Endothelial cell of umbilical vein (primary cell): ENCODE results near the gene IP6K2. TPM values are rescaled to one million over a fixed set of nuclear protein-coding genes. Genes with fewer than 3 reads are reported as not detected.

ENCODE experiments used
- BruUV-seq: library from RNA; stranded (reverse); fragments of 400-500 nt; replicated peaks from 2 replicates; lab custom pipeline; 2021; lab: Mats Ljungman, UMichigan
- CTCF ChIA-PET: fragments of 300-600, 350-600 bp; sonication (Branson Sonifier 250); formaldehyde crosslinking; loops from one replicate; lab custom pipeline; 2021; ENCODE audit warnings: antibody characterized with exemption, inconsistent platforms; lab: Charles Lee
- POLR2A ChIA-PET: fragments of 300-600, 350-600 bp; sonication (Branson Sonifier 250); formaldehyde crosslinking; loops from one replicate; lab custom pipeline; 2021; ENCODE audit warnings: antibody characterized with exemption, inconsistent platforms; lab: Charles Lee
- DNase-seq: peaks from one replicate; pipeline ENCODE4 v3.0.0-alpha.2; 2011; ENCODE audit warnings: low read depth, low spot score
- FAIRE-seq: peaks from 2 replicates; lab custom pipeline; 2011; peaks lifted over from hg19 to GRCh38; lab: Jason Lieb, UNC
- H2AFZ ChIP-seq: 2 replicates; pipeline ENCODE4 v1.6.0; 2012; ENCODE audit warnings: low read depth, low read length, control low read depth, inconsistent platforms
- H3K27ac ChIP-seq: 2 replicates; pipeline ENCODE4 v1.5.1; 2011; ENCODE audit warnings: low read depth, mild to moderate bottlenecking, control low read depth, low read length, moderate library complexity; ENCODE audit not compliant: insufficient read depth
- H3K27me3 ChIP-seq, 2 experiments: 2 replicates each; pipeline versions ENCODE4 v1.6.0 to v1.6.1; 2011; ENCODE audit warnings: low read length in 2 of 2, mixed read lengths in 1 of 2; ENCODE audit not compliant: control insufficient read depth in 2 of 2, insufficient read depth in 2 of 2
- H3K36me3 ChIP-seq, 2 experiments: 2 replicates in 1 of 2; 3 replicates in 1 of 2; pipeline ENCODE4 v1.5.1; 2011; ENCODE audit warnings: low read length in 2 of 2, mild to moderate bottlenecking in 1 of 2, moderate library complexity in 1 of 2; ENCODE audit not compliant: control insufficient read depth in 2 of 2, insufficient read depth in 2 of 2; ENCODE audit errors: extremely low read depth in 1 of 2
- H3K4me1 ChIP-seq: 3 replicates; pipeline ENCODE4 v1.5.1; 2011; ENCODE audit warnings: mild to moderate bottlenecking, low read length; ENCODE audit not compliant: control insufficient read depth, insufficient read depth; ENCODE audit errors: extremely low read depth
- H3K4me2 ChIP-seq: 2 replicates; pipeline ENCODE4 v1.6.1; 2011; ENCODE audit warnings: low read length, control low read depth, mixed read lengths; ENCODE audit not compliant: insufficient read depth
- H3K4me3 ChIP-seq, 3 experiments: fragments of 200-600 bp in 1 of 3; sonication (generic), shearing (Covaris generic) in 1 of 3; replicated peaks in 1 of 3; 2 replicates each; pipeline ENCODE4 v1.5.1; 2011 to 2016; ENCODE audit warnings: control low read depth in 3 of 3, low read length in 3 of 3, mild to moderate bottlenecking in 2 of 3, inconsistent platforms in 1 of 3, low read depth in 1 of 3, moderate library complexity in 1 of 3; ENCODE audit not compliant: insufficient read depth in 1 of 3
- H3K79me2 ChIP-seq: 2 replicates; pipeline ENCODE4 v1.6.0; 2012; ENCODE audit warnings: low read length, inconsistent platforms; ENCODE audit not compliant: control insufficient read depth, insufficient read depth
- H3K9ac ChIP-seq: replicated peaks from 2 replicates; pipeline ENCODE3; 2011; ENCODE audit warnings: low read length, control low read depth; ENCODE audit not compliant: insufficient read depth; ENCODE audit errors: extremely low read depth
- H3K9me1 ChIP-seq: replicated peaks from 3 replicates; pipeline ENCODE4 v1.6.0; 2011; ENCODE audit warnings: mild to moderate bottlenecking, low read length; ENCODE audit not compliant: control insufficient read depth, insufficient read depth; ENCODE audit errors: extremely low read depth
- H3K9me3 ChIP-seq: replicated peaks from 2 replicates; pipeline ENCODE4 v1.5.1; 2012; ENCODE audit warnings: low read length, inconsistent platforms; ENCODE audit not compliant: control insufficient read depth, insufficient read depth
- H4K20me1 ChIP-seq: replicated peaks from 2 replicates; pipeline ENCODE3; 2011; ENCODE audit warnings: mild to moderate bottlenecking, low read length; ENCODE audit not compliant: control insufficient read depth, insufficient read depth; ENCODE audit errors: extremely low read depth
- CTCF ChIP-seq, 2 donors: IDR thresholded peaks; 1 replicate in 1 of 2; 2 replicates in 1 of 2; pipeline ENCODE4 v1.5.1; 2011; ENCODE audit warnings: low read length in 2 of 2, mild to moderate bottlenecking in 2 of 2, moderate library complexity in 2 of 2, control low read depth in 1 of 2, inconsistent platforms in 1 of 2, low read depth in 1 of 2; ENCODE audit not compliant: insufficient read depth in 1 of 2; ENCODE audit errors: extremely low read depth in 1 of 2
- EZH2 ChIP-seq: IDR thresholded peaks from 2 replicates; pipeline ENCODE4 v1.6.1; 2012; ENCODE audit warnings: borderline replicate concordance, low read depth, mild to moderate bottlenecking, moderate library complexity, low read length, inconsistent platforms; ENCODE audit not compliant: severe bottlenecking
- FOS ChIP-seq: IDR thresholded peaks from 2 replicates; pipeline ENCODE4 v1.6.1; 2011; ENCODE audit warnings: mild to moderate bottlenecking, low read length, moderate library complexity, borderline replicate concordance; ENCODE audit not compliant: insufficient read depth
- GATA2 ChIP-seq: IDR thresholded peaks from 2 replicates; pipeline ENCODE4 v1.7.0; 2011; ENCODE audit warnings: low read depth, mild to moderate bottlenecking, moderate library complexity, mixed read lengths, low read length; ENCODE audit not compliant: insufficient read length, insufficient read depth
- JUN ChIP-seq: IDR thresholded peaks from 2 replicates; pipeline ENCODE4 v1.6.1; 2011; ENCODE audit warnings: borderline replicate concordance, low read depth; ENCODE audit not compliant: insufficient read length, insufficient read depth
- MYC ChIP-seq: IDR thresholded peaks from one replicate; pipeline ENCODE4 v1.6.1; 2011; ENCODE audit warnings: mild to moderate bottlenecking, low read depth, low read length
- POLR2A ChIP-seq: IDR thresholded peaks from 2 replicates; pipeline ENCODE4 v1.6.1; 2012; ENCODE audit warnings: low read depth, mild to moderate bottlenecking, control low read depth, low read length
- POLR2AphosphoS5 ChIP-seq: IDR thresholded peaks from 2 replicates; pipeline ENCODE4 v1.6.1; 2012; ENCODE audit warnings: low read depth, mild to moderate bottlenecking, control low read depth, low read length, moderate library complexity; ENCODE audit not compliant: insufficient read depth
- dilution Hi-C: fragments of 300-500 bp; cut with MboI; formaldehyde crosslinking; loops from one replicate; pipeline ENCODE4 v1.15.0; 2019; ENCODE audit warnings: low sequenced_read_pairs; ENCODE audit not compliant: extremely low pct_ligation_motif_present
- intact Hi-C: fragments of 100-400 bp; cut with micrococcal nuclease; formaldehyde crosslinking; loops from one replicate; pipeline ENCODE4 v1.10.0; 2022
- polyA plus RNA-seq, 4 experiments: library from polyadenylated mRNA; depleted of rRNA in 3 of 4; stranded (reverse) in 3 of 4; unstranded in 1 of 4; fragments of >200 nt; gene quantifications; 2 replicates each; pipeline versions ENCODE4 v1.2.1 to v1.2.3, GENCODE V29; 2011 to 2012; ENCODE audit warnings: missing spikeins in 1 of 4
- total RNA-seq: library from RNA; stranded (reverse); gene quantifications from 2 replicates; pipeline ENCODE4 v1.2.3, GENCODE V29; 2021
- TF ChIP-seq, protein P1 (sequence below): IDR thresholded peaks from 2 replicates; pipeline ENCODE4 v1.6.1; 2011; ENCODE audit not compliant: insufficient read depth, insufficient read length

IP6K2 gene
- total and polyA plus RNA-seq, 2 donors (not counting 3 experiments of a cell fraction or from before 2014, with no cell fraction given): 81.8 to 143 TPM

DNA sequence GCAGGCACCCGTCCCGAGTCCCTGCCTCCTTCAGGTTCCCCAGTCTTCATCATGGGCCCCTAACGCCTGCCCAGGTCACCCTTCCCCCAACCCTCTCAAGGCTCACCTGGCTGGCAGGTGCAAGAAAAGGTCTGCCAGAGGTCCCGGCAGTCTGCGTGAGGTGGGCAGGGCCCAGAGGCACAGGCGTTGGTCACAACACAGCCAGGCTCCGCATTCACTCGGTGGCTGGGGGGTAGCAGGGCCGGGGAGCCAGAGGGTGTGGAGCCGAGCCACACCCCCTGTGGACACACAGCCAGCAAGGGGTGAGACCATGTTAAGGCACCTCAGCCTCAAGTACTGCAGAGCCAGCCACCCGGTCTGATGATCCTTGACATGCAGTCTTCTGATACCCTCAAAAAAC, 65.2 kb downstream of the IP6K2 start:
- CTCF ChIA-PET: no interaction called here
- POLR2A ChIA-PET: no interaction called here
- no peaks in the 10 kb centered on the region for H3K36me3 ChIP-seq
- intact Hi-C loops: no loop called here
- peaks cover 6% of the 10 kb centered on the region for H3K4me1 ChIP-seq
- no peak for TF ChIP-seq MYC
- TF ChIP-seq, protein P1, sequence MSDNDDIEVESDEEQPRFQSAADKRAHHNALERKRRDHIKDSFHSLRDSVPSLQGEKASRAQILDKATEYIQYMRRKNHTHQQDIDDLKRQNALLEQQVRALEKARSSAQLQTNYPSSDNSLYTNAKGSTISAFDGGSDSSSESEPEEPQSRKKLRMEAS: no peak
- TF ChIP-seq POLR2AphosphoS5: no peak
- no peak for TF ChIP-seq EZH2
- TF ChIP-seq GATA2: no peak
- no peak for TF ChIP-seq FOS
- no peak for TF ChIP-seq JUN
- no peak for TF ChIP-seq POLR2A
- TF ChIP-seq CTCF (IDR thresholded peaks at IDR 0.05; ENCODE audit: extremely low read depth in 1 of 2, insufficient read depth in 1 of 2, low read depth in 1 of 2, low read length in 2 of 2): no peak
- H3K9me1 ChIP-seq: no peaks in the 10 kb centered on the region
- H3K27me3 ChIP-seq: no peaks in the 10 kb centered on the region
- no peak overlapping the region for H3K4me2 ChIP-seq
- H3K27ac ChIP-seq: no peak overlapping the region
- no peaks in the 10 kb centered on the region for H3K79me2 ChIP-seq
- no peak for DNase-seq
- H3K9ac ChIP-seq: no peak overlapping the region
- H3K9me3 ChIP-seq: no peaks in the 10 kb centered on the region
- H2AFZ ChIP-seq: no peak overlapping the region
- no peak for FAIRE-seq
- dilution Hi-C loops: no loop called here
- no peaks in the 10 kb centered on the region for H4K20me1 ChIP-seq
- no TSS peak for BruUV-seq
- no peak overlapping the region for H3K4me3 ChIP-seq
